Testis (tissue), 3 donors: Measurements from ENCODE around the gene AHR. TPM values are rescaled to one million over a fixed set of nuclear protein-coding genes. Genes with fewer than 3 reads are reported as not detected.
A peak's percentile ranks its signal among the peaks of the same experiment; 100 is the strongest.

Experiments
- DNase-seq: peaks from one replicate; pipeline ENCODE4 v3.0.0-alpha.2; 2019
- H3K27ac ChIP-seq, 2 donors: fragments of 200-600 bp; sonication (generic); one replicate each; pipeline ENCODE4 v1.5.1; 2019
- H3K27me3 ChIP-seq: fragments of 200-600 bp; sonication (generic); one replicate; pipeline ENCODE4 v1.5.1; 2019
- H3K36me3 ChIP-seq: fragments of 200-600 bp; sonication (generic); one replicate; pipeline ENCODE4 v1.5.1; 2017; ENCODE audit warnings: low read depth; ENCODE audit errors: missing control alignments
- H3K4me1 ChIP-seq: fragments of 200-600 bp; sonication (generic); one replicate; pipeline ENCODE4 v1.5.1; 2019
- H3K4me3 ChIP-seq, 2 donors: fragments of 200-600 bp; sonication (generic); one replicate each; pipeline ENCODE4 v1.5.1; 2017 to 2019
- H3K9me3 ChIP-seq: fragments of 200-600 bp; sonication (generic); one replicate; pipeline ENCODE4 v1.5.1; 2017
- CTCF ChIP-seq, 3 experiments: fragments of 450-650 bp in 2 of 3; fragments of 200-600 bp in 1 of 3; sonication (generic) in 1 of 3; IDR thresholded peaks; one replicate each; pipeline ENCODE4 v1.5.1; 2016 to 2019; ENCODE audit warnings: antibody characterized with exemption in 3 of 3, mild to moderate bottlenecking in 2 of 3, moderate library complexity in 1 of 3
- POLR2A ChIP-seq: fragments of 450-650 bp; IDR thresholded peaks from one replicate; pipeline ENCODE4 v1.6.1; 2017; ENCODE audit warnings: antibody characterized with exemption, mild to moderate bottlenecking, moderate library complexity
- WGBS, 2 donors: methylation state at CpG; one replicate each; pipeline ENCODE4 v1.1.5; 2018; 5-methylcytosine and 5-hydroxymethylcytosine counted together
- intact Hi-C: fragments of 100-400 bp; cut with DNase I; formaldehyde crosslinking; loops from one replicate; pipeline ENCODE4 v1.15.1; 2023; ENCODE audit warnings: low total_unique reads
- polyA plus RNA-seq: library from polyadenylated mRNA; stranded (reverse); fragments of 350-450 nt; fragmentation: Illumina TruSeq; extraction: RNeasy Lipid Tissue Mini Kit (QIAGEN cat#74804); gene quantifications from one replicate; pipeline ENCODE4 v1.2.3, GENCODE V29; 2014; ENCODE audit warnings: low read depth, low replicate concordance; ENCODE audit not compliant: insufficient read depth
- total RNA-seq, 2 donors: library from RNA; depleted of rRNA; stranded (reverse); fragments of >200 nt; gene quantifications; one replicate each; pipeline ENCODE4 v1.2.3, GENCODE V29; 2016

The AHR gene
- total and polyA plus RNA-seq, 3 donors from 2014 or later: 12.3 to 48.9 (median 28.4) TPM

- TF ChIP-seq POLR2A (no peak), CTCF (IDR thresholded peaks at IDR 0.05) (no peak)
- intact Hi-C loops: no loop called here
- Histone ChIP-seq H3K9me3 (no peaks in the 10 kb centered on the region), H3K4me3 (no peak overlapping the region), H3K27ac (no peak overlapping the region), H3K4me1 (no peaks in the 10 kb centered on the region), H3K36me3 (no peaks in the 10 kb centered on the region), H3K27me3 (no peaks in the 10 kb centered on the region)
- DNase-seq: no peak
- WGBS, 2 donors: 59 to 90% methylated on average over 3 of the region's 3 CpGs
Measured at GRCh38 chr7:17368856-17369524, 70.5 kb downstream of the AHR start.

DNA sequence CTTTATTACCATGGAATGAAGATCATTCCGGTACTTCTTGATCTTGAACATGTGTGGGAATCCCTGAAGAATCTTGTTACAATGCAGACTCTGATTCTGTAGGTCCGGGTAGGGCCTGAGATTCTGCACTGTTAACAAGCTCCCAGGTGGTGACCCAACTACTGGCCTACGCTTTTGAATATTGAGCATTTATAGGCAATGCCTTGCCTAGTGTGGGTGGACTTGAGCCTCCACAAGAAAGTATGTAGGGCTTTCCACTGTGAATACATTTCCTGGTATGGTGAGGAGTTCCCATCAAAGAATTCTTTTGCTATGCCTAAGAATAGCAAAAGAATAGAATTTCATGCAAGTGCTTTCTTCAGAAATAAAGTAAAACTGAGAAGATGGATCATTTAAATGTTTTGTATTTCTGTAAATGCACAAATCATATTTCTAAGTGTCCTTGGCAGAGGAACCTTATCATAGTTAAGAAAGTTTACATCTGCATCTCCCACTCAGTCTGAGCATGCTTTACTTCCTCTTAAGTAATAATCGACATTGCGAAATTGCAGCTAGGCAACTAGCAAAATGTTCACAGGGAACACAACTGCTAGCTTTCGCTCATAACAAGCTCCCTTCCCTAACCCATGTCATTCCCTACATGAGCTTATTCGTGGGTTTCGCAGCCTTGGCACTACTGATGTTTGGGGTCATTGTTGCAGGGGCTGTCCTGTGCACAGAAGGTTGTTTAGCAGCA, 71.4 kb downstream of the AHR start:
- Histone ChIP-seq H3K27ac (no peak overlapping the region), H3K4me3 (no peak overlapping the region), H3K4me1 (no peaks in the 10 kb centered on the region), H3K9me3 (no peaks in the 10 kb centered on the region), H3K27me3 (no peaks in the 10 kb centered on the region), H3K36me3 (no peaks in the 10 kb centered on the region)
- DNase-seq: peak; percentile 23
- no peak for TF ChIP-seq POLR2A
- TF ChIP-seq CTCF (IDR thresholded peaks at IDR 0.05): no peak
- intact Hi-C loops: no loop called here
- 65 to 77% methylated on average over 8 of the region's 8 CpGs for WGBS, 2 donors

- 70 to 89% methylated on average over 4 of the region's 4 CpGs for WGBS, 2 donors
- Histone ChIP-seq H3K27me3 (no peaks in the 10 kb centered on the region), H3K36me3 (no peaks in the 10 kb centered on the region), H3K4me1 (no peaks in the 10 kb centered on the region), H3K9me3 (no peaks in the 10 kb centered on the region), H3K27ac (no peak overlapping the region), H3K4me3 (no peak overlapping the region)
- no peak for DNase-seq
- TF ChIP-seq CTCF (IDR thresholded peaks at IDR 0.05) (no peak), POLR2A (no peak)
- intact Hi-C loops: no loop called here
Measured at GRCh38 chr7:17370901-17371585, 72.6 kb downstream of the AHR start.

DNA sequence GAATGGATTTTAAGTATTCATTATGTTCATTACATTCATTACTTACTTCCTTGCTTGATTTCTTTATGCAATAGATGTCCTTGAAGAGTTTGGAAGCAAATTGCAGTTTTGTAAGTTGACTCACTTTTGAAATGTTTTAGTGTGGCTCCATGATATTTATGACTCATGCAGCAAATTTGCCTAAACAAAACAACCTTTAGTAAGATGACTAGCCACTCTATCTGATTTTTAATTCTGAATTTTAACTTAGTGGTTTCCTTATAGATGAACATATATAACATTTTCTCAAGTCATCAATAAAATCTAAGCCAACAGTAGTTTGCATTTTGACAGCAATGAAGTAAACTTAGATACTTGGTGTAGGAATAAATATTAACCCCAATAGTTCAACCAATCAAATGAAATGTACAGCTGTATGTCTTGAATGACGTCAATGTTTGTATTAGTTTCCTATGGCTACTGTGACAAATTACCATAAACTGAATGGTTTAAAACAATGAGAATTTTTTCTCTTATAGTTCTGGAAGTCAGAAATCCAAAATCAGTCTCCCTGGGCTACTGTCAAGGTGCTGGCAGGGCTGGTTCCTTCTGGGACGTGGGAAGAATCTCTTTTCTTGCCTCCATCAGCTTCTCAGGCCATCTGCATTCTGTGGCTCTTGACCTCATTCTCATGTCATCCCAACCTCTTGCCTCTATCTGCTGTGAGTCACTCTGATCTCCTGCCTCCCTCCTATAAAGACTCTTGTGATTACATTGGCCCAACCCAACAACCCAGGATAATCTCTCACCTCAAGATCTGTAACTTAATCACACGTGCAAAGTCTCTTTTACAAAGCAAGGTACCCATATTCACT, 73.4 kb downstream of the AHR start:
- Histone ChIP-seq H3K9me3 (no peaks in the 10 kb centered on the region), H3K36me3 (no peaks in the 10 kb centered on the region), H3K4me3 (no peak overlapping the region), H3K4me1 (no peaks in the 10 kb centered on the region), H3K27me3 (no peaks in the 10 kb centered on the region), H3K27ac (no peak overlapping the region)
- TF ChIP-seq POLR2A (no peak), CTCF (IDR thresholded peaks at IDR 0.05) (no peak)
- WGBS, 2 donors: 71 to 83% methylated on average over 3 of the region's 3 CpGs
- intact Hi-C loops: no loop called here
- DNase-seq: no peak
